Measurements from ENCODE around the gene MGLL.

DNA sequence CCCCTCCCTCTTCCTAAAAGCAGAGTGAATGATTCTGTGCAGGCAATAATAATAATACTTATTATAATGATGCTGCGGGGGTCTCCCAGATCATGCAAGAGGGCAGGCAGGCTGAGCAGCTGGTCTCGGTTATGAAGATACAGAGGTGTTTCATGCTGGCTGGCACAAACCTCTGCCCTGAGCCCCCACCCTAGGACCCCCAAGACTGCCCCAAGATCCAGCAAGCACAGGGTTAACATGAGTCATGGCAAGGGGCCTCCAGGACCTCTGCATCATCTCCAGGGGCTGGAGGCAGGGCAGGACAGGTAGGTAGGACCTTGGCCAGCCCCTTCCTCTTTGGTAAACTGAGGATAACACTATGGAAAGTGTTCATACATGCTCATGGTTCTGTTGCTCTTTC lies 2.7 kb downstream of the MGLL start:
- TF ChIP-seq RXRA (IDR thresholded peaks at IDR 0.05) (no peak), SP1 (IDR thresholded peaks at IDR 0.05) (no peak)
- TF ChIP-seq, protein P1, sequence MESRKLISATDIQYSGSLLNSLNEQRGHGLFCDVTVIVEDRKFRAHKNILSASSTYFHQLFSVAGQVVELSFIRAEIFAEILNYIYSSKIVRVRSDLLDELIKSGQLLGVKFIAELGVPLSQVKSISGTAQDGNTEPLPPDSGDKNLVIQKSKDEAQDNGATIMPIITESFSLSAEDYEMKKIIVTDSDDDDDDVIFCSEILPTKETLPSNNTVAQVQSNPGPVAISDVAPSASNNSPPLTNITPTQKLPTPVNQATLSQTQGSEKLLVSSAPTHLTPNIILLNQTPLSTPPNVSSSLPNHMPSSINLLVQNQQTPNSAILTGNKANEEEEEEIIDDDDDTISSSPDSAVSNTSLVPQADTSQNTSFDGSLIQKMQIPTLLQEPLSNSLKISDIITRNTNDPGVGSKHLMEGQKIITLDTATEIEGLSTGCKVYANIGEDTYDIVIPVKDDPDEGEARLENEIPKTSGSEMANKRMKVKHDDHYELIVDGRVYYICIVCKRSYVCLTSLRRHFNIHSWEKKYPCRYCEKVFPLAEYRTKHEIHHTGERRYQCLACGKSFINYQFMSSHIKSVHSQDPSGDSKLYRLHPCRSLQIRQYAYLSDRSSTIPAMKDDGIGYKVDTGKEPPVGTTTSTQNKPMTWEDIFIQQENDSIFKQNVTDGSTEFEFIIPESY (IDR thresholded peaks at IDR 0.05): no peak
- TF ChIP-seq, protein P2, sequence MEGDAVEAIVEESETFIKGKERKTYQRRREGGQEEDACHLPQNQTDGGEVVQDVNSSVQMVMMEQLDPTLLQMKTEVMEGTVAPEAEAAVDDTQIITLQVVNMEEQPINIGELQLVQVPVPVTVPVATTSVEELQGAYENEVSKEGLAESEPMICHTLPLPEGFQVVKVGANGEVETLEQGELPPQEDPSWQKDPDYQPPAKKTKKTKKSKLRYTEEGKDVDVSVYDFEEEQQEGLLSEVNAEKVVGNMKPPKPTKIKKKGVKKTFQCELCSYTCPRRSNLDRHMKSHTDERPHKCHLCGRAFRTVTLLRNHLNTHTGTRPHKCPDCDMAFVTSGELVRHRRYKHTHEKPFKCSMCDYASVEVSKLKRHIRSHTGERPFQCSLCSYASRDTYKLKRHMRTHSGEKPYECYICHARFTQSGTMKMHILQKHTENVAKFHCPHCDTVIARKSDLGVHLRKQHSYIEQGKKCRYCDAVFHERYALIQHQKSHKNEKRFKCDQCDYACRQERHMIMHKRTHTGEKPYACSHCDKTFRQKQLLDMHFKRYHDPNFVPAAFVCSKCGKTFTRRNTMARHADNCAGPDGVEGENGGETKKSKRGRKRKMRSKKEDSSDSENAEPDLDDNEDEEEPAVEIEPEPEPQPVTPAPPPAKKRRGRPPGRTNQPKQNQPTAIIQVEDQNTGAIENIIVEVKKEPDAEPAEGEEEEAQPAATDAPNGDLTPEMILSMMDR (IDR thresholded peaks at IDR 0.05; ENCODE audit: low read depth, low read length, missing input control): no peak
